HEK293T (cell line): ENCODE data around the gene UBXN2A.
"Not testable (repeated sequence)": the region's sequence is repeated elsewhere in the genome, so short reads cannot be mapped to it uniquely, and the experiment has no call there.

ENCODE experiments used
- CTCF ChIA-PET: fragments of 350-600 bp; formaldehyde crosslinking; extraction: SDS; loops from one replicate; lab custom pipeline; 2021; ENCODE audit warnings: antibody characterized with exemption, inconsistent platforms; lab: Yijun Ruan, JAX
- POLR2A ChIA-PET: fragments of 350-600 bp; formaldehyde crosslinking; extraction: SDS; loops from one replicate; lab custom pipeline; 2020; ENCODE audit warnings: antibody characterized with exemption, inconsistent platforms; lab: Yijun Ruan, JAX
- DNase-seq: peaks from one replicate; pipeline ENCODE4 v3.0.0; 2012; ENCODE audit warnings: mixed read lengths; ENCODE audit errors: extremely low spot score
- ARNT ChIP-seq: fragments of 450-650 bp; IDR thresholded peaks from 2 replicates; pipeline ENCODE4 v1.6.1; 2017; ENCODE audit warnings: mild to moderate bottlenecking
- BHLHE40 ChIP-seq: fragments of 450-650 bp; IDR thresholded peaks from 2 replicates; pipeline ENCODE4 v1.6.1; 2016; ENCODE audit warnings: mild to moderate bottlenecking, moderate library complexity, borderline replicate concordance
- CTBP1 ChIP-seq: fragments of 450-650 bp; IDR thresholded peaks from 2 replicates; pipeline ENCODE4 v1.6.1; 2016; ENCODE audit warnings: borderline replicate concordance
- ELF4 ChIP-seq: fragments of 450-650 bp; IDR thresholded peaks from 2 replicates; pipeline ENCODE4 v1.6.1; 2017; ENCODE audit warnings: antibody characterized with exemption
- FOXA1 ChIP-seq: fragments of 450-650 bp; IDR thresholded peaks from 2 replicates; pipeline ENCODE4 v1.6.1; 2016; ENCODE audit warnings: mild to moderate bottlenecking
- FOXK2 ChIP-seq: fragments of 450-650 bp; IDR thresholded peaks from 2 replicates; pipeline ENCODE4 v1.6.1; 2016; ENCODE audit warnings: mild to moderate bottlenecking
- FOXM1 ChIP-seq: fragments of 450-650 bp; IDR thresholded peaks from 2 replicates; pipeline ENCODE4 v1.6.1; 2017; ENCODE audit warnings: mild to moderate bottlenecking, borderline replicate concordance
- HDGF ChIP-seq: fragments of 450-650 bp; IDR thresholded peaks from 2 replicates; pipeline ENCODE4 v1.6.1; 2017; ENCODE audit warnings: antibody characterized with exemption, borderline replicate concordance
- L3MBTL2 ChIP-seq: fragments of 450-650 bp; conservative IDR thresholded peaks from 2 replicates; pipeline ENCODE4 v1.6.1; 2016; ENCODE audit warnings: mild to moderate bottlenecking
- LEF1 ChIP-seq: fragments of 450-650 bp; IDR thresholded peaks from 2 replicates; pipeline ENCODE4 v1.6.1; 2017; ENCODE audit warnings: mild to moderate bottlenecking, borderline replicate concordance
- NFRKB ChIP-seq: fragments of 450-650 bp; IDR thresholded peaks from 2 replicates; pipeline ENCODE4 v1.6.1; 2016; ENCODE audit warnings: mild to moderate bottlenecking, moderate library complexity
- PKNOX1 ChIP-seq: fragments of 450-650 bp; IDR thresholded peaks from 2 replicates; pipeline ENCODE4 v1.6.1; 2016
- SP1 ChIP-seq: fragments of 450-650 bp; IDR thresholded peaks from 2 replicates; pipeline ENCODE4 v1.6.1; 2017
- SUZ12 ChIP-seq: fragments of 450-650 bp; IDR thresholded peaks from 2 replicates; pipeline ENCODE4 v1.6.1; 2016; ENCODE audit warnings: mild to moderate bottlenecking
- TARDBP ChIP-seq: fragments of 450-650 bp; IDR thresholded peaks from 2 replicates; pipeline ENCODE4 v1.6.1; 2016
- ZNF384 ChIP-seq: fragments of 450-650 bp; IDR thresholded peaks from 2 replicates; pipeline ENCODE4 v1.6.1; 2016

Gene UBXN2A

GRCh38 chr2:24008672-24009366 lies 68.6 kb downstream of the UBXN2A start:
- TF ChIP-seq ZNF384 (no peak), FOXM1 (no peak), FOXK2 (no peak), SP1 (no peak), CTBP1 (no peak), TARDBP (no peak), HDGF (no peak), ARNT (no peak)
- ChIA-PET CTCF (no interaction called here), POLR2A (no interaction called here)
- DNase-seq, result no peak

GRCh38 chr2:24009367-24009679 lies 69.1 kb downstream of the UBXN2A start:
- TF ChIP-seq CTBP1 (no peak), ZNF384 (no peak), SUZ12 (no peak), ELF4 (no peak), L3MBTL2 (no peak), NFRKB (no peak), ARNT (no peak), BHLHE40 (no peak), FOXK2 (no peak)
- ChIA-PET POLR2A (no interaction called here), CTCF (no interaction called here)
- no peak for DNase-seq

GRCh38 chr2:24009680-24010476 lies 69.6 kb downstream of the UBXN2A start, which contains the start of gene MFSD2B:
Gene MFSD2B, plus strand, starts transcription at chr2:24010085. Its CDS starts 12 bp downstream, at chr2:24010097.
- POLR2A ChIA-PET, result no interaction called here
- CTCF ChIA-PET, result no interaction called here
- no peak for DNase-seq

GRCh38 chr2:24010477-24011249 lies 70.4 kb downstream of the UBXN2A start:
- ChIA-PET CTCF (interaction anchor here (1.2 kb wide), 1 partner anchor 186 kb away, joined by 3 read pairs; no protein-coding TSS in a partner anchor), POLR2A (no interaction called here)
- TF ChIP-seq FOXA1, result no peak
- TF ChIP-seq SUZ12, result no peak
- TF ChIP-seq ZNF384, result no peak
- TF ChIP-seq NFRKB, result no peak
- TF ChIP-seq SP1, result no peak
- TF ChIP-seq HDGF, result no peak
- TF ChIP-seq LEF1, result no peak
- DNase-seq, result no peak

More at GRCh38 chr2:24009680-24010476, 69.6 kb downstream of the UBXN2A start, which contains the start of gene MFSD2B:
- no peak for TF ChIP-seq FOXA1
- TF ChIP-seq FOXM1, result no peak
- TF ChIP-seq ELF4, result no peak
- TF ChIP-seq LEF1, result no peak
- TF ChIP-seq BHLHE40, result no peak
- no peak for TF ChIP-seq ZNF384
- no peak for TF ChIP-seq NFRKB
- TF ChIP-seq SP1, result no peak
- TF ChIP-seq ARNT, result no peak
- no peak for TF ChIP-seq TARDBP
- no peak for TF ChIP-seq PKNOX1
- no peak for TF ChIP-seq L3MBTL2
- no peak for TF ChIP-seq HDGF
- no peak for TF ChIP-seq CTBP1
- TF ChIP-seq FOXK2, result no peak
- TF ChIP-seq SUZ12, result no peak

GRCh38 chr2:24011250-24012104 lies 71.2 kb downstream of the UBXN2A start:
- DNase-seq, result no peak
- TF ChIP-seq FOXK2, result no peak
- TF ChIP-seq LEF1, result no peak
- no peak for TF ChIP-seq FOXA1
- no peak for TF ChIP-seq FOXM1
- TF ChIP-seq NFRKB, result no peak
- no peak for TF ChIP-seq HDGF
- no peak for TF ChIP-seq ZNF384
- no peak for TF ChIP-seq SUZ12
- TF ChIP-seq L3MBTL2, result no peak
- no peak for TF ChIP-seq ELF4
- POLR2A ChIA-PET, result no interaction called here
- CTCF ChIA-PET, result interaction anchor here (1.2 kb wide), 1 partner anchor 187 kb away, joined by 3 read pairs; no protein-coding TSS in a partner anchor

- ChIA-PET POLR2A (no interaction called here), CTCF (no interaction called here)
- no peak for TF ChIP-seq FOXM1
- TF ChIP-seq PKNOX1, result no peak
- TF ChIP-seq LEF1, result no peak
- no peak for TF ChIP-seq CTBP1
- no peak for TF ChIP-seq BHLHE40
- no peak for TF ChIP-seq SUZ12
- no peak for TF ChIP-seq ELF4
- no peak for TF ChIP-seq L3MBTL2
- no peak for TF ChIP-seq ARNT
- no peak for TF ChIP-seq SP1
- TF ChIP-seq ZNF384, result no peak
- TF ChIP-seq HDGF, result no peak
- TF ChIP-seq TARDBP, result no peak
- no peak for TF ChIP-seq FOXA1
- DNase-seq, result no peak
Measured at GRCh38 chr2:24012521-24013188, 72.4 kb downstream of the UBXN2A start.

- POLR2A ChIA-PET, DNase-seq, CTCF ChIA-PET: not testable (repeated sequence)
Measured at GRCh38 chr2:24014902-24015301, 74.6 kb downstream of the UBXN2A start.
